ENCODE measurements around the gene NUMBL.

The NUMBL gene

GRCh38 chr19:40616178-40616577 is 74.3 kb downstream of the NUMBL start:
- no peak overlapping the region for H3K4me3 ChIP-seq (ENCODE audit: low read length)
- TF ChIP-seq ZNF274 (IDR thresholded peaks at IDR 0.05; ENCODE audit: low read depth, low read length): no peak

All from GM08714 (cell line).